ENCODE measurements around the gene GABRP. TPM values are rescaled to one million over a fixed set of nuclear protein-coding genes. Genes with fewer than 3 reads are reported as not detected.
"Not testable (repeated sequence)": the region's sequence is repeated elsewhere in the genome, so short reads cannot be mapped to it uniquely, and the experiment has no call there.

GABRP gene
- total RNA-seq, 2 experiments from 2014 or later: not detected

- Mint-ChIP-seq H3K27me3 (ENCODE audit: low read depth) (no peaks in the 10 kb centered on the region), H3K4me3 (no peak overlapping the region), H3K9me3 (ENCODE audit: insufficient read depth) (no peaks in the 10 kb centered on the region), H3K36me3 (ENCODE audit: low read depth) (no peaks in the 10 kb centered on the region), H3K4me1 (ENCODE audit: low read depth) (no peaks in the 10 kb centered on the region), H3K27ac (no peak overlapping the region)
- POLR2A ChIA-PET: no interaction called here
- DNase-seq (no peak), ATAC-seq (no peak)
- CTCF ChIA-PET: no interaction called here
Measured at GRCh38 chr5:170819824-170820223, 36.3 kb downstream of the GABRP start.

GRCh38 chr5:170821257-170821800 is 37.8 kb downstream of the GABRP start:
- H3K27ac Mint-ChIP-seq: no peak overlapping the region
- CTCF ChIA-PET: no interaction called here
- H3K27me3 Mint-ChIP-seq (ENCODE audit: low read depth): no peaks in the 10 kb centered on the region
- no peaks in the 10 kb centered on the region for H3K4me1 Mint-ChIP-seq (ENCODE audit: low read depth)
- no peak overlapping the region for H3K4me3 Mint-ChIP-seq
- H3K9me3 Mint-ChIP-seq (ENCODE audit: insufficient read depth): no peaks in the 10 kb centered on the region
- ATAC-seq (no peak), DNase-seq (no peak)
- POLR2A ChIA-PET: no interaction called here
- no peaks in the 10 kb centered on the region for H3K36me3 Mint-ChIP-seq (ENCODE audit: low read depth)

DNA sequence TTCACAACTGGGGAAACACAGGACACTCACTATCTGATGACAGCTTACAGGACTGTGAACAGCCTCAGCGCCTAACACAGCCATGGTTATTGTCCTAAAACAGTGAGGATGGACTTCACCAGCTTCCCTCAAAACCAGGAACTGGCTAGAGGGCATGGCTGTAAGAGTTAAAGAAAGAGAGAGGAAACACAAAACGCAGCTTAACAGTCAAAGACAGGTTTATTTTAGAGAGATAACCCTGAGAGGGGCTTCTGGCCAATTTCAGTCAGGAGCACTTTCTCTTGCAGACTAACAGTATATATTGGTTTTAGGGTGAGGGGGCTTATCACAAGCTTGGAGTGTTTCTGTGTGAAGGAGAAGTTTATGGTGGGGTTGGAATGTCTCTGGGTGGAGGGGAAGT is 42.6 kb downstream of the GABRP start:
- Mint-ChIP-seq H3K36me3 (ENCODE audit: low read depth) (no peaks in the 10 kb centered on the region), H3K27ac (no peak overlapping the region), H3K4me3 (no peak overlapping the region), H3K4me1 (ENCODE audit: low read depth) (no peaks in the 10 kb centered on the region), H3K9me3 (ENCODE audit: insufficient read depth) (no peaks in the 10 kb centered on the region), H3K27me3 (ENCODE audit: low read depth) (no peaks in the 10 kb centered on the region)
- no peak for ATAC-seq
- no peak for DNase-seq
- ChIA-PET POLR2A (no interaction called here), CTCF (no interaction called here)

DNA sequence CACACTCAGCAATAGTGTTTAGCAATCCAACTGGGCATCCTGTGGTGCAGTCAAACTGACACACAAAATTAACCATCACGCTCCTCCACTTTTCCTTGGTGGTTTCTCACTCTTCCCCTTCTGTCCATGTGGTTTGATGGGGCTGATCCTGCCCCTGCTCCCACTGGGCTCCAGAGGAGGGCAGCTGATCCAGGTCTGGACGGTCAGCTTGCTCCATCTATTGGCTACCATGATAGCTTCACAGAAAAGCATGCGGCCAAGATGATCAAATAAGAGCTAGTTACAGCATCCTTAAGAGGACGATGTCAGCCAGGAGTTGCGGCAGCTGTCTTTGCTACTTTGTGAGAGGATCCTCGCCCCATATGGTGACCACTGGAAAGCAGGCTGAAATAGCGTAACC is 48.7 kb downstream of the GABRP start:
- CTCF ChIA-PET: no interaction called here
- Mint-ChIP-seq H3K36me3 (ENCODE audit: low read depth) (no peaks in the 10 kb centered on the region), H3K4me1 (ENCODE audit: low read depth) (no peaks in the 10 kb centered on the region), H3K4me3 (no peak overlapping the region), H3K27ac (no peak overlapping the region), H3K27me3 (ENCODE audit: low read depth) (no peaks in the 10 kb centered on the region), H3K9me3 (ENCODE audit: insufficient read depth) (no peaks in the 10 kb centered on the region)
- POLR2A ChIA-PET: no interaction called here
- DNase-seq: no peak
- no peak for ATAC-seq

DNA sequence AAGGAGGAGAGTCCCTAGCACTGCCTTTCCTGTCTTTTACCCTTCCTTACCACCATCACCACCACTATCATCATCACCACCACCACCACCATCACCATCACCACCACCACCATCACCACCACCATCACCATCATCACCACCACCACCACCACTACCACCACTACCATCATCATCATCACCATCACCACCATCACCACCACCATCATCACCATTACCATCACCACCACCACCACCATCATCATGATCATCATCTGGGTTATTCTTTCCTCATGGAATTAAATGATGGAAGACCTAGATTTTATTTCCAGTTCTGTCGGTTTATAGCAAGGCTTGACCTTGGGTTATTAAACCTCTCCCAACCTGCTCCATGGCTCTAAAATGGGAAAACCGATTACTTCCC is 50.5 kb downstream of the GABRP start:
- H3K4me1 Mint-ChIP-seq (ENCODE audit: low read depth); POLR2A ChIA-PET; H3K9me3 Mint-ChIP-seq (ENCODE audit: insufficient read depth); CTCF ChIA-PET; H3K27ac Mint-ChIP-seq; H3K27me3 Mint-ChIP-seq (ENCODE audit: low read depth); H3K36me3 Mint-ChIP-seq (ENCODE audit: low read depth); ATAC-seq; DNase-seq; H3K4me3 Mint-ChIP-seq: not testable (repeated sequence)

DNA sequence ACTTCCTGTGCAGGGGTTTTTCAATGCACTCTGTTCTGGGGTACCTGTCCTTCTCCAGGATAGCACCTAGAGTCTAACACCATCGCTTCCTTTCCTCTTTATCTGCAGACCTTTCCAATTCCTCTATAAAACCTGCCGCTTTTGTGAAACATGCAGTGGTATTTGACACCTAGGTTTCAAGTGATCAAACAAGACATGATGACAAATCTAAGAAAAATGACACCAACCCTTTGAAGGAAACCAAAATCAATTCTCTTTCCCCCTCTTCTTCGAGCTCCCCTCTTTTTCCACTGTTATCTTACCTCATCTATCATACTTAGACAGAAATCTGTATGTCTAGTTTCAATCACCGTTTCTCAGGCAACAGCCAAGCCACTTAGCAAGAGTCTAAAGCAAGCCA is 52.7 kb downstream of the GABRP start:
- no peak for ATAC-seq

DNA sequence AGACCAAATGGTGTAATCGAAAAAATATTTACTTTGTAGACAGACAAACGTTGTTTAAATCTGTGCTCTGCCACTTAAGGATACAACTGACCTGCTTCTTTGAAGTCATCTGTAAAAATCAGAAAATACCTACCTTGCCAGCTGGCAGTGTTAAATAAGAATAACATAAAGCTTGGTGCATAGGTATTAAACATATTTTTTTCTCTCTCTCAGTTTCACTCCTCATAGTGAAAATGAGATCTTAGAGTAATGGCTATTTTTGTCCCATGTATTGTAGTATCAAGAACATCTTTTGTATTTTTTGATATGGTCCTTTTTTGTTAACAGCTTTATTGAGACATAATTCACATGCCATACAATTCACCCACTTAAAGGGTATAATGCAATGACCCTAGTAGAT is 60.3 kb downstream of the GABRP start:
- no peak overlapping the region for H3K27ac Mint-ChIP-seq
- ChIA-PET POLR2A (no interaction called here), CTCF (no interaction called here)
- no peak overlapping the region for H3K4me3 Mint-ChIP-seq
- DNase-seq (no peak), ATAC-seq (no peak)
- H3K36me3 Mint-ChIP-seq (ENCODE audit: low read depth): no peaks in the 10 kb centered on the region
- H3K9me3 Mint-ChIP-seq (ENCODE audit: insufficient read depth): no peaks in the 10 kb centered on the region
- no peaks in the 10 kb centered on the region for H3K27me3 Mint-ChIP-seq (ENCODE audit: low read depth)
- no peaks in the 10 kb centered on the region for H3K4me1 Mint-ChIP-seq (ENCODE audit: low read depth)

More for the DNA sequence above, 52.7 kb downstream of the GABRP start:
- no peak for DNase-seq
- ChIA-PET CTCF (no interaction called here), POLR2A (no interaction called here)
- no peaks in the 10 kb centered on the region for H3K27me3 Mint-ChIP-seq (ENCODE audit: low read depth)
- no peak overlapping the region for H3K4me3 Mint-ChIP-seq
- H3K36me3 Mint-ChIP-seq (ENCODE audit: low read depth): no peaks in the 10 kb centered on the region
- no peaks in the 10 kb centered on the region for H3K4me1 Mint-ChIP-seq (ENCODE audit: low read depth)
- no peaks in the 10 kb centered on the region for H3K9me3 Mint-ChIP-seq (ENCODE audit: insufficient read depth)
- H3K27ac Mint-ChIP-seq: no peak overlapping the region

DNA sequence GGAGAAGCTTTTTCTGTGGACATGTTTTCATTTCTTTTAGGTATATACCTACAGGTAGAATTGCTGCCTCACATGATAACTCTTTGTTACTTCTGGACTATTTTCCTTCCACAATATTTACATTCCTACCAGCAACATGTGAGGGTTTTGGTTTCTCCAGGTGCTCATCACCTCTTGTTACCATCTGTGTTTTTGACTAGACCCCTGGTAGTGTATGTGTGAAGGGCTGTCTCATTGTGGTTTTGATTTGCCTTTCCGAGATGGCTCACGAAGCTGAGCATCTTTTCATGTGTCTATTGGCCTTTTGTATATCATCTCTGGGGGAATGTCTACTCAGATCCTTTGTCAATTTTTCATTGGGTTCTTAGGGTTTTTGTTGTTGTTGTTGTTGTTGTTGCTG is 61.1 kb downstream of the GABRP start:
- H3K36me3 Mint-ChIP-seq (ENCODE audit: low read depth): no peaks in the 10 kb centered on the region
- no peaks in the 10 kb centered on the region for H3K9me3 Mint-ChIP-seq (ENCODE audit: insufficient read depth)
- no peaks in the 10 kb centered on the region for H3K4me1 Mint-ChIP-seq (ENCODE audit: low read depth)
- no peak for ATAC-seq
- no peak for DNase-seq
- no peak overlapping the region for H3K27ac Mint-ChIP-seq
- POLR2A ChIA-PET: no interaction called here
- no peak overlapping the region for H3K4me3 Mint-ChIP-seq
- no peaks in the 10 kb centered on the region for H3K27me3 Mint-ChIP-seq (ENCODE audit: low read depth)
- CTCF ChIA-PET: no interaction called here

GRCh38 chr5:170846416-170846815 is 62.9 kb downstream of the GABRP start:
- ChIA-PET POLR2A (no interaction called here), CTCF (no interaction called here)
- Mint-ChIP-seq H3K36me3 (ENCODE audit: low read depth) (no peaks in the 10 kb centered on the region), H3K4me1 (ENCODE audit: low read depth) (no peaks in the 10 kb centered on the region), H3K9me3 (ENCODE audit: insufficient read depth) (no peaks in the 10 kb centered on the region), H3K4me3 (no peak overlapping the region), H3K27me3 (ENCODE audit: low read depth) (no peaks in the 10 kb centered on the region), H3K27ac (no peak overlapping the region)
- DNase-seq (no peak), ATAC-seq (no peak)

DNA sequence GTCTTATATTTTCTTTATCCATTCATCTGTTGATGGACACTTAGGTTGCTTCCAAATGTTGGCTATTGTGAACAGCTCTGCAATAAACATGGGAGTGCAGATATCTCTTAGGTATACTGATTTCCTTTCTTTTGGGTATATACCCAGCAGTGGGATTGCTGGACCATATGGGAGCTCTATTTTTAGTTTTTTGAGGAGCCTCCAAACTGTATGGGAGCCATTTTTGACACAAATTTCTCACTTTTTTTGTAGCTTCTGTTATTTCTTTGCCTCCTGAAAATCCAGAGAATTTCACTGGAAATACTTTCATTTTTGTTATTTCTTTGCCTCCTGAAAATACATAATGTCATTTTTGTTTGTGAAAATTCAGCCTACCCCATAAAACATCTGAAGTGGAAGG is 63.3 kb downstream of the GABRP start:
- ChIA-PET POLR2A (no interaction called here), CTCF (no interaction called here)
- ATAC-seq: no peak
- Mint-ChIP-seq H3K27ac (no peak overlapping the region), H3K9me3 (ENCODE audit: insufficient read depth) (no peaks in the 10 kb centered on the region), H3K36me3 (ENCODE audit: low read depth) (no peaks in the 10 kb centered on the region), H3K27me3 (ENCODE audit: low read depth) (no peaks in the 10 kb centered on the region), H3K4me1 (ENCODE audit: low read depth) (no peaks in the 10 kb centered on the region), H3K4me3 (no peak overlapping the region)
- DNase-seq: no peak

DNA sequence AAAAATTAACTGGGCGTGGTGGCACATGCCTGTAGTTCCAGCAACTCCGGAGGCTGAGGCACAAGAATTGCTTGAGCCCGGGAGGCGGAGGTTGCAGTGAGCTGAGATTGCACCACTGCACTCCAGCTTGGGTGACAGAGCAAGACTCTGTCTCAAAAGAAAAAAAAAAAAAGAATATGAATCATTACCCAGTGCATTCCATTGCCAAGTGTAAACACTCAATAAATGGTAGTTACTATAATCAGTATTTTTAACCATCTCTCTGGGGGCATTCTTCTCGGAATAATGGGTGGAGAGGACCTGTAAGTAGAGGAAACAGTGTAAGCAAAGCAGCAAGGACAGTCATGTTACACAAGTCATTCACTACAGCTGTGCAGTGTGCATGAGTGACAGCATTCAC is 64.5 kb downstream of the GABRP start:
- POLR2A ChIA-PET: no interaction called here
- DNase-seq (no peak), ATAC-seq (no peak)
- Mint-ChIP-seq H3K4me1 (ENCODE audit: low read depth) (no peaks in the 10 kb centered on the region), H3K4me3 (no peak overlapping the region), H3K36me3 (ENCODE audit: low read depth) (no peaks in the 10 kb centered on the region), H3K27ac (no peak overlapping the region), H3K9me3 (ENCODE audit: insufficient read depth) (no peaks in the 10 kb centered on the region), H3K27me3 (ENCODE audit: low read depth) (no peaks in the 10 kb centered on the region)
- CTCF ChIA-PET: no interaction called here

DNA sequence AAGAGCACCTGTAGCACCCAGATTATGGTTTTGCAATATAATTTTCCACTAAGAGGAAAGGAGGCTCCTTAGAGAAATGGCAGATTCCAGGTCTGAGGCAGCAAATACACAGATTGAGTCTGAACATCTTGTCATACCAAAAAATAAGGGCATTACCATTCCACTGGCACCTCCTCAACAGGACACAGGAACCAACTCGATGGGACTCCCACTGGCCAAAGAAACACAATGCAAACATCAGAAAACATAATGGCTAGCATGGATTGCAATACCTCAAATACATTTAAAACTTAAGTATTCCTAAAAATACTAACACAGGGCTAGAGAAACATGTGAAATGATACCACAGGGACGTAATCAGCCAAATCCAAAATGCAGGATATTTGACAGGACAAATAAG is 65.8 kb downstream of the GABRP start:
- H3K4me1 Mint-ChIP-seq (ENCODE audit: low read depth): no peaks in the 10 kb centered on the region
- POLR2A ChIA-PET: no interaction called here
- no peaks in the 10 kb centered on the region for H3K27me3 Mint-ChIP-seq (ENCODE audit: low read depth)
- H3K9me3 Mint-ChIP-seq (ENCODE audit: insufficient read depth): no peaks in the 10 kb centered on the region
- no peak overlapping the region for H3K27ac Mint-ChIP-seq
- ATAC-seq (no peak), DNase-seq (no peak)
- H3K4me3 Mint-ChIP-seq: no peak overlapping the region
- CTCF ChIA-PET: no interaction called here
- H3K36me3 Mint-ChIP-seq (ENCODE audit: low read depth): no peaks in the 10 kb centered on the region

GRCh38 chr5:170854566-170854965 is 71.0 kb downstream of the GABRP start:
- DNase-seq (no peak), ATAC-seq (no peak)
- H3K4me1 Mint-ChIP-seq (ENCODE audit: low read depth): no peaks in the 10 kb centered on the region
- no peak overlapping the region for H3K27ac Mint-ChIP-seq
- no peaks in the 10 kb centered on the region for H3K36me3 Mint-ChIP-seq (ENCODE audit: low read depth)
- CTCF ChIA-PET: no interaction called here
- H3K4me3 Mint-ChIP-seq: no peak overlapping the region
- POLR2A ChIA-PET: no interaction called here
- no peaks in the 10 kb centered on the region for H3K9me3 Mint-ChIP-seq (ENCODE audit: insufficient read depth)
- no peaks in the 10 kb centered on the region for H3K27me3 Mint-ChIP-seq (ENCODE audit: low read depth)

Measured in activated CD8-positive, alpha-beta T cell treated with anti-CD3 and anti-CD28 coated beads, Interleukin-2, amount 10 ng/mL, durations not matched to agents 7 days and 5 days (primary cell).